Stimulated activated CD8-positive, alpha-beta memory T cell treated with anti-CD3 and anti-CD28 coated beads, Interleukin-7, amount 100 ng/mL, for 1 hour (primary cell): ENCODE measurements around the gene SLC17A7.
"Not testable (repeated sequence)": the region's sequence is repeated elsewhere in the genome, so short reads cannot be mapped to it uniquely, and the experiment has no call there.

ENCODE experiments used
- DNase-seq, 2 donors: peaks; one replicate each; pipeline ENCODE4 v3.0.0-alpha.2; 2020; ENCODE audit warnings: low read depth in 2 of 2

The SLC17A7 gene

DNA sequence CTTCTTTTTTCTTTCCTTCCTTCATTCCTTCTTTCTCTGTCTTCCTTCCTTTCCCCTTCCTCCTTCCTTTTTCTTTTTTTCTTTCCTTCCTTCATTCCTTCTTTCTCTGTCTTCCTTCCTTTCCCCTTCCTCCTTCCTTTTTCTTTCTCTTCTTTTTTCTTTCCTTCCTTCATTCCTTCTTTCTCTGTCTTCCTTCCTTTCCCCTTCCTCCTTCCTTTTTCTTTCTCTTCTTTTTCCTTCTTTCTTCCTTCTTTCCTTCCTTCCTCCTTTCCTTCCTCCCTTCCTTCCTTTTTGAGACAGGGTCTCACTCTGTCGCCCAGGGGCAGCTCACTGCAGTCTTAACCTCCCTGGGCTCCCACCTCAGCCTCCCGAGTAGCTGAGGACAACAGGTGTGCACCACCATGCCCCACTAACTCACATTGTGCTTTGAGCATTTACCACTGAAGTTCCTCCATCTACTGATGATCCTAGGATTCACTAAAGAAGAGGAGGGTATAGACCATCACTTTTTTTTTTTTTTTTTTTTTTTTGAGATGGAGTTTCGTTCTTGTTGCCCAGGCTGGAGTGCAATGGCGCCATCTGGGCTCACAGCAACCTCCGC lies 2.9 kb upstream of the SLC17A7 start:
- not testable (repeated sequence) for DNase-seq

DNA sequence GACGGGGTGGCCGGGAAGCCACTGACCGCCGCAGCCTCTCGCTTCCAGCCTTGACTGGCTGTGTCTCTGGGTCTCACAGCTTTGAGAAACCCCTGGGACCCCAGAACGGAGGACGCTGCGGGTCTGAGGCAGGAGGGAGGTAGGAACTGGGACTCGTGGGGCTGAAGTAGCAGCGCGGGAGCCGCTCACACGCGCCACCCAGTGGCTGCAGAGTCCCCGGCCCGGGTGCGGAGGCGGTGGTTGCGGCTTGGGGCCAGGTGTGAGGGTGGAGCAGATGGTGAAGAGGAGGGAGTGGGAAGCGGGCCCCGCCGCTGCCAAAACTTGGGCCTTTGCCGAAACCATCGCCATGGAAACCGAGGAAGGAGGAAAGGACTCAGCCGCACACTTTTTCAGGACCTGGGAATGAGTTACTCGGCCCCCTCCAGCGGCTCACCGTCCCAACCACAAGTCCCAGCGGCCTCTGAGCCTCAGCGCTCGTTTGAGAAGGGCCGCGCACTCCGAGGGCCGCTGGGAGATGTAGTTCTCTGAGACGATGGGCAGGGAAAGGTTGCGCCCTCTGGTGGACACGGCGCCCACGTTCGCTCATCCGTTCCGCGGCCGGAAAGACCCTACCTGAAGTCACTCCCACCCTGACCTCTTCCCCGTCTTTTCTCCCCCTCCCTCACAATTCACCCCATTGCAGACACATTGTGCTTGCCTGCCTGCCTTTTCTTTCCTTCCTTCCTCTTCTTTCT lies 2.2 kb upstream of the SLC17A7 start:
- DNase-seq = peak; percentile 84 to 87

DNA sequence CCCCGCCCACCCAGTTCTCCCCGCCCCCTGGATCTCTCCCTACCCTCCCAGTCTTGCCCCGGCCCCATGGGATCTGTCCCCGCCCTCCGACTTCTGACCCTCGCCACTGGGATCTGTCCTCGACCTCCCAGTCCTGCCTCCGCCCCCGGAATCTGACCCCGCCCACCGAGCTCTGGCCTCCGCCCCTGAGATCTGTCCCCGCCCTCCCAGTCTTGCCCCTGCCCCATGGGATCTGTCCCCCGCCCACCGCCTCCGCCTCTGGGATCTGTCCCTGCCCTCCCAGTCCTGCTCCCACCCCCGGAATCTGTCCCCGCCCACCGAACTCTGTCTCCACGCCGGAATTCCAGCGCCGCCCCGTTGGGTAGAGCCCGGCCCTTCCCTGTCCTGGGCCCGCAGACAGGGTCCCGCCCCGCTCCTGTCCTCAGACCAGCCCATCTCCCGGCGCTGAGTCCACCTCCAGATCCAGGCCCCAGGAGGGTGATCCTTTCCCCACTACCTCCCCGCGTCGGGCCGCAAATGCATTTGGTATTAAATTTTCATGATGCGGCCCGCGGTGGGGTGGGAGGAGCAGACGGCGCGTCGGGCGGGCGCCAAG lies 1.5 kb upstream of the SLC17A7 start:
- DNase-seq = no peak

DNA sequence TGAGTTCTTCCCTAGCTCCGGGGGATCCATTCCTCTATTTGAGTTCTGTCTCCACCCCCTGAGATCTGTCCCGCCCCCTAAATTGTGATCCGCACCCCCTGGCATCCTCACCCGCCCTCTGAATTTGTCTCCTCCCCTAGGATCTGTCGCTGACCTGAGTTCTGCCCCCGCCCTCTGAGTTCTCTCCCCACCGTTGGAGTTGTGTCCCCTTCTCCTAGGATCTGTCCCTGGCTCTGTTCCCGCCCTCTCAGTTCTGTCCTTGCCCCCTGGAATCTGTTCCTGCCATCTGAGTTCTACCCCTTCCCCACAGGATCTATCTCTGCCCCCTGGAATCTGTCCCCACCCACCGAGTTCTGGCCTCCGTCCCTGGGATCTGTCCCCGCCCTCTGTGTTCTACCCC lies 1.0 kb upstream of the SLC17A7 start:
- DNase-seq = no peak

DNA sequence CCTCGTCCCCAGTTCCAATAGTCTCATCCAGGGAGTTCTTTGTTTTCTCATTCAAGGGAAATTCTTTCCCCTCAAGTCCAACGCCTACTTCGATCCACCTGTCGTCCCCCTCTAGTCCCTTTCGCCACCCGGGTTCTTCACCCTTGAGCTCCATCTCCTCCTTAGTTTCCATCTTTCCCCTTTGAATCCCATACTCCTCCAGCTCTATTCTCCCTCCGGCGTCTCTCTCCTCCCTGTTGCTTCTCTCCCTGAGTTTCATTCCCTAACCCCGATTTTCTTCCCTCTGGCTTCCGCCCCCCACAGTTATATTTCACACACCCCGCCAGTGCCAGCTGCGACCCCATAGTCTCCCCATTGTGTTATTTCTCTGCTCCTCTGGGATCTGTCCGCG lies 628 bp upstream of the SLC17A7 start:
- no peak for DNase-seq

DNA sequence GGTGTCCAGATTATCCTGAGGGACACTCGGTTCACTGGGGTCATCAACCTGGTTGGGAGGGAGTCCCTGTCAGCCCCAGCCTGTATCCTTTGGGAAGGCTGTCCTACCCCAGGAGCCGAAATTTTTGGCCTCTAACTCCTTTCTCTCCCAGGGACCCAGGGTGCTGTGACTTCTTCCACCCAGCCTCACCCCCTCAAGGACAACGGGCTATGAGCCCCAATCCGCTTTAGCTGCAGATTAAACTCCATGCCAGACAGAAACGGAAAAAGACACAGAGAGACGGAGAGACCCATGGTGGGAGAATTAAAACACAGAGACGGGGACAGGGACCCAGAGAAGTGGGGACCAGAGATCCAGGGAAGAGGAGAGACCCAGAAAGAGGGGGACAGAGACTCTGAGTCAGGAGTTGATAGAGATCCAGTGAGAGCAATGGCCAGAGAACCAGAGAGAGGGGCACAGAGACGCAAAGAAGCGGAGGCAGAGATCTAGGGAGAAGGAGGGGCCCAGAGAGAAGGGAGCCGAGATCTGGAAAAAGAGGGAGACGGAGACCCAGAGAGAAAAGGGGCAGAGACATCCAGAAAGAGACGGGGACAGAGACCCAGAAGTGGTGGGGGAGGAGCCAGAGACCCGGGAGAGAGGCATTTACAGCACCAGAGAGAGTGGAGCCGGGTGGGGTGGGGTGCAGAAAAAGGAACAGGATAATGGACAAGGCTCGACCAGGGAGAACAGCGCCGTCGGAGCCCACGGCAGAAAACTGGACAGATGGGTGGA lies 703 bp downstream of the SLC17A7 start:
- DNase-seq = no peak

DNA sequence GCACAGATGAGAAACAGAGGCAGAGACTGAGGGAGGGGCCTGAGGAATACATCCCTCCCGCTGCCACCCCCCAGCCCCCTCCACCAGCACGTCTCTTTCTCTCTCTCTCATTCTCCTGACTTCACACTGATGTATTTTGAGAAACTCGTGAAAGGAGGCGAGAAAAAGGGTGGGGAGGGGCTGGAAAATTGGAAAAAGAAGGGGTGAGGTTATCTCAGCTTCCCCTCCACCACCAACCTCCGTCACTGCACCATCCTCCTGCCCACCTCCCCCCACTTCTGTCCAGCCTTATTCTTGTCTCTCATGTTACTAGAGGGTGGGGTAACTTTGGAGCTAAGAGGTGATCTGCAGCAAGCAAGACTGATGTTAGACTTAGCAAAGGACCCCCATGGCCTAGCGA lies 1.5 kb downstream of the SLC17A7 start:
- no peak for DNase-seq

DNA sequence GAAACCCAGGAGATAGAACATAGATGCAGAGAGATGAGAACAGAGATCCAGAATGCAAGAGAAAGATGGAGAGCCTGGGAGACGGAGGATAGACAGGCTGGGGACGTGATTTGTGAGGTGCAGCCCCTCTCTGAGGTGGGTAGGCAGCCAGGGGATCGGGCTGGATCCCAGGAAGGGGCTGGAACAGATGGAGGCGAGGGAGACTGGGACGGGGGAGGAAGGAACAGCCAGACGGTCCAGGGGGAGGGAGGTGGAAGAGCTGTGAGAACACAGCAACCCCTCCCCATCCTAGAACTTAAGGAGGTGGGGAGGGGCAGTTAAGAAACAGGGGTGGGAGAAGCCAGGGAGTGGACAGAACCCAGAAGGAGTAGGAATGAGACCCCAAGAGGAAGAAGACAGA lies 3.1 kb downstream of the SLC17A7 start:
- DNase-seq = no peak

DNA sequence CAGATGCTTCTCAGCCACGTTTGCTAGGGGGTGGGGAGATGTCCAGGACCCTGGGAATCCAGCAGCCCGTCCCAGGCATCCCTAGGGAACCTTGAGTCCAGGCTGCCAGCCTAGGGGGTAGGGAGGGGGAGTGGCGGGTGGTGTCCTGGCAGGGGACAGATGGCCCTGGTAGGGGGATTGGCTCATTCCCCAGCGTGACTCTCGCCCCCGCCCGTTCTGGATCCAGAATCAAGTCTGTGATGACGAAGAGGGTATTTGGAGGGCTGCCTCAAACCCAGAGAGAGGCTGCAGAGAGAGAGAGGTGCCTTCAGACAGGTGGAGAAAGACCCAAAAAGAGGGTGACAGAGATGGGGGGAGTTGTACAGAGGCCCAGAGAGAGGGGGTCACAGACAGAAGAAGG lies 4.1 kb downstream of the SLC17A7 start:
- DNase-seq = no peak

DNA sequence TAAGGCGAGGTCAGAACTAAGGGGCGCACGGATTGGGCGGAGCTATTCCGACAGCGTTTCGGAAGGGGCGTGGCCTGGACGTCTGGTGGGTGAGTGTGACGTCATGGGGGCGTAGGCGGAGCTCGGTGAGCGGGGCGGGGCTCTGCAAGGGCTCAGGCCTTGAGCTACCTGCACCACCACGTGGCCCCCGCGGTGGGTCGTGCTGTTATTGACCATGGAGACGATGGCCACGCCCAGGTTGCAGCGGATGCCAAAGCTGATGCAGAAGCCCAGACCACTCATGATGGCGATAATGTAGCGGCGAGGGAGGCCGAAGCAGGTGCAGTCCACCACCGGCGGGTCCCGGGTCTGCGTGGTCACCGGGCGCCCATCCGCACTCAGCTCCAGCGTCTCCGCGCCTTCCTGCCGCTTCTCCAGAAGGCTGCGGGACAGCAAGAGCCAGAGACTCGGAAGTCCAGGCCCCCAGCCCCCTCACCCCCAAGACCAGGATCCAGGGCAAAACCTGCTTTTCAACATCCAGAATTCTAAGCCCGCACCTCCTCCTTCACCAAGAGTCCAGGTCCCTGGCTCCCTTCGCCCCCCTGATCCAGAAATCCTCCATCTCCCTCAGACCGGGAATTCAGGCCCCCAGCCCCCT lies 4.8 kb downstream of the SLC17A7 start:
- no peak for DNase-seq

DNA sequence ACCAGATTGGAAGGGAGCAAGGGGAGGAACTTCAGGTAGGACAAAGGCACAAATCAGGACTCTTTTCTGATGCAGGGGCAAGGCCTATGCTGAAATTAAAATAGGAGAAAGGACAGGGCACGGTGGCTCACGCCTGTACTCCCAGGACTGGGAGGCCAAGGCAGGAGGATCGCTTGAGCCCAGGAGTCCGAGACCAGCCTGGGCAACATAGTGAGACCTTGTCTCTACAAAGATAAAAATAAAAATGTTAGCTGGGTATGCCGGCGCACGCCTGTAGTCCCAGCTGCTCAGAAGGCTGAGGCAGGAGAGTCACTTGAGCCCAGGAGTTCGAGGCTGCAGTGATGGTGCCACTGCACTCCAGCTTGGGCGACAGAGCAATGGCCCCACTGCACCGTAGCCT lies 5.7 kb downstream of the SLC17A7 start:
- no peak for DNase-seq

DNA sequence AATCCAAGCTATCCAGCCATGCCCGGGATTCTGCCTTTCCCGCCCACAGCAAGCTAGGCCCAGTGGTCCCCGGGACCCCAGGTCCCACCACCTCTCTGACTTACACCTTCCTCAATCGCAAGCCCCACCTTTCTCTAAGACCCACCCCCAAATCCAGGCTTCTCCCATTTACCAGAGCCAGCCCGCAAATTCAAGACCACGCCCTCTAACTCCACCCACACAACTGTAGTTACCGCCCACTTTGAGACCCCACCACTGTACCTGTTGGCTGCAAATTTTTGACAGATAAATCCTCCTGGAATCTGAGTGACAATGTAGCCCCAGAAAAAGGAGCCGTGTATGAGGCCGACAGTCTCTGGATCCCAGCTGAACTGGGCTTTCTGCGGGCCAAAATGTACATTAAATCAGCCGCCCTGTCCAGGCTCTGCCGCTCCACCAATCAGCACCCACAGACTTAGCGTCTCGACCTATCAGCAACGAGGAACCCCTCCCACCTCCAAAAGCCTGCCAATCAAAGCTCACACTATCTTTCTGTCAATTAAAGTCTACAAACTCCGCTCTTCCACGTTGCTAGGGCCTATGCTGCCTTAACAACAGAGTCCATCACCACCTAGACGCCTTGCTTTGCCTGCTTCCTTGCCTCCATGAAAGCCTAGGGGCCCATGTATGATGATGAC lies 6.3 kb downstream of the SLC17A7 start:
- DNase-seq = no peak

DNA sequence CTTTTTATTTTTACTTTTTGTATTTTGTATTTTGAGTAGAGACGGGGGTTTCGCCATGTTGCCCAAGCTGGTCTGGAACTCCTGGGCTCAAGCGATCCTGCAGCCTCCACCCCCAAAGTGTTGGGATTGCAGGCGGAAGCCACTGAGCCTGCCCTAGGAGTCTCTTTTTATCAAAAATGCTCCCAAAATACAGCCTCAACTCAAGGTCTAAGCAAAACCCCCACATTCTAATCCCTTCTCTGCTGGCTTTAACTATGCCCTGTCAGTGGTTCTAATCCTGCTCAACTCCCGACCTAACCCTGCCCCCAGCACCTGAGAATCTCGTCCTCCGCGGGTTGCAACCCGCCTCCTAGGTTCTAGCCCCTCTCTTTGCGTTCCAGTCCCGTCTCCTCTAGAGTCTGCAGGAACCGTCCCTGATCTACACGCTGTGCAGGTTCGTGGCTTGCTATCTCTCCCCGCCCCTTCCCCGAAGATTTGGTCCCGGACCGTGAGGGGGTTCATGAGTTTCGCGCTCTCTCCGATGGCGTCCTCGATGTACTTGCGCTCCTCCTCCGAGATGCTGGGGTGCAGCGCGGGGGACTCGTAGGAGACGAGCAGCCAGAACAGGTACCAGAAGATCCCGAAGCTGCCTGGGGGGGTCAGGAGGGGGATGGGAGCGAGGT lies 8.0 kb downstream of the SLC17A7 start:
- no peak for DNase-seq

DNA sequence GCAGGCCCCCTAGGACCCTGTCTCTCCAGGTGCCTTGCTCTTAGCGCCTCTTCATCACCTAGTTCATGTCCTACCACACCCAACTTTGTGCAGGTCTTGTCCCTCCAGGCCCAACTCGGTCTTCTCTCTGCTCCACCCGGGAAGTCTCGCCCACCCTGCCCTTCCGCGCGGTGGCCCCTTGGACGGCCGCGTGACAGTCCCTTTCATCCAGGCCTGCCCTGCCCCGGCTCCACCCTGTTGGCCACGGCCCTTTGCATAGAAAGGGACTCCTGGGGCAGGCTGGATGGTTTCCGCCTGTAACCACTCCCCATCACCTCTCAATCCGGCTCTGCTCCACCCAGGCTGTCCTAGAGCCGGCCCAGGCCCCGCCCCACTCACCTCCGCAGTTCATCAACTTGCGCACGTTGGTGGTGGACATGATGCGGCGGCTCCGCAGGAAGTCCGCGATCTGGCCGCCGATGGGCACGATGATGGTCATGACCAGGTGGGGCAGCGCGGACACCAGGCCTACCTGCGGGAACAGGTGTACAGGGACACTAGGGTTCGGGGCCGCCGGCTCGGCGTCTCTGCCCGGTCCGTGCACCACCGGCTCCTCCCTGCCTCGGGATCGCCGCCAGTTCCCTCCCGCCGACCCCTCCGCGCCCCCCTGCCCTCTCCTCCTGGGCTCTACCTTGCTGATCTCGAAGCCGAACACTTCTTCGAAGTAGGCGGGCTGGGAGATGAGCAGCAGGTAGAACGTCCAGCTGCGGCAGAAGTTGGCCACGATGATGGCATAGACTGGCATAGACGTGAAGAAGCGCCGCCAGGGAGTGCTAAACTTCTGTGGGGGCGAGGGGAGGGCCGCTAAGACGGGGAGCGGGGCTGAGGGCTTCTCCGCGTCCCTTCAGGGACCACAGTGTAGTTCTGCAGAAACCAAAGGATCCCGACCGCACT lies 8.9 kb downstream of the SLC17A7 start:
- DNase-seq = no peak

DNA sequence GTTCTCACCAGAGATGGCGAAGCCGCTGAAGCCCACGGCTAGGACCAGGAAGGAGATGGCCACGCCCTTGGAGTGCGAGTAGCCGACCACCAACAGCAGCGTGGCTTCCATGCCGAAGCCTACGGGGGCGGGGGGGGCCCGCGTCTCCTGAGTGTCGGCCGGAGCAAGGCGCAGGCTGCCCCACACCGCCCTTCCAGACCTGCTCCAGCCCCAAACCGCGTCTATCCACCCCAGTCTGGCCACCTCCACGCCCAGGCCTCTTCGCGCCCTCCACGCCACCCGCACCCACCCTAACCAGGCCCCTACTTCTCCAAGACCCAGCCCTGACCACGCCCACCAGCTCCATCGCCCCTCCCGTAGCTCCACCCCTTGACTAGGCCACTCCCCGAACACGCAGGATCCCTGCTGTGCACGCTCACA lies 10.0 kb downstream of the SLC17A7 start:
- DNase-seq = no peak

DNA sequence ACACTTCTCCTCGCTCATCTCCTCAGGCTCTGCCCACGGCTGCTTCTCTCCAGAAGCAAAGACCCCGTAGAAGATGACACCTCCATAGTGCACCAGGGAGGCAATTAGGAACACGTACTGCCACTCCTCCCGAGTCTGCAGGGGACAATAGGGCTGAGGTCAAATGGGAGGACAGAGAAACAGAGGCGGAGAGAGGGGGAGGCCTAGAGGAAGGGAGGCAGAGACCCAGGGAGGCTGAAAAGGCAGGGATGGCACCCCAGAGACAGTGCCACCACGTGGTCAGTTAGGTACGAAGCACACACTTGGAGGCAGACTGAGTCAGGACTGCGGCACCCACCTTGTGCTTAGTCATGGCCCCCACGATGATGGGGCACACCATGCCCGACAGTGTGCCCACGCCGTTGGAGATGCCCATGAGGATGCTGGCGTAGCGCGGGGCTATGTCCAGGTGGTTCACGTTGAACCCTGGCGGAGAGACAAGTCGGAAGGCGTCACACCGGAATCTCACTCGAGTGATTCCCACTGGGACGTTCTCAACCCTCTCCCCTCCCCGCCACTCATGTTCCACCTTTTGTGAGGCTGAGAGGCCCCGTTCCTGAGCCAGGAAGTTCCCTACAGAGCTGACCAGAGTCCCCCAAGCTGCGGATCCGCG lies 10.5 kb downstream of the SLC17A7 start:
- no peak for DNase-seq

DNA sequence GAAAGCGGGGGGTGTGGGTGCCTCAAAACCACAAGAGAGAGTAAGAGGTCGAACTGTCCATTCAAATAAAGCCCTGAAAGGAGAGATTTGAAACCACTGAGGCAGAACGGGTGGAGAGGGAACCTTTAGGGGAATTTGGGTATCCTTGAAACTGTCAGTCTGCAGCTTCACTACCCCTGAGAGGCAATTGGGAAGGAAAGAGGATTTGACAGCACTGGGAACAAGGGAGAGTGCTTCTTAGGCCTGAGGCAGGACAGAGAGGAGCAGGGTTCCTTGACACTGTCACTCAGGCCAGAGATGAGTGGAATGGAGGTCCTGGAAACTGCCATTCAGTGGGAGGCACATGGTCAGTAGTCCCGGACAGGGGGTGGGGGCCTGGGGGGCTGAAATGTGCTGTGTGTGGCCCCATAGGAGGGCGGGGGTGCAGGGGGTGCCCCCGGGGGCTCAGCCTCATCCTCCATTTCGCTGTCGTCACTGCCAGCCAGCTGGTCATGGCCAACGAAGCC lies 11.1 kb downstream of the SLC17A7 start:
- DNase-seq = no peak

DNA sequence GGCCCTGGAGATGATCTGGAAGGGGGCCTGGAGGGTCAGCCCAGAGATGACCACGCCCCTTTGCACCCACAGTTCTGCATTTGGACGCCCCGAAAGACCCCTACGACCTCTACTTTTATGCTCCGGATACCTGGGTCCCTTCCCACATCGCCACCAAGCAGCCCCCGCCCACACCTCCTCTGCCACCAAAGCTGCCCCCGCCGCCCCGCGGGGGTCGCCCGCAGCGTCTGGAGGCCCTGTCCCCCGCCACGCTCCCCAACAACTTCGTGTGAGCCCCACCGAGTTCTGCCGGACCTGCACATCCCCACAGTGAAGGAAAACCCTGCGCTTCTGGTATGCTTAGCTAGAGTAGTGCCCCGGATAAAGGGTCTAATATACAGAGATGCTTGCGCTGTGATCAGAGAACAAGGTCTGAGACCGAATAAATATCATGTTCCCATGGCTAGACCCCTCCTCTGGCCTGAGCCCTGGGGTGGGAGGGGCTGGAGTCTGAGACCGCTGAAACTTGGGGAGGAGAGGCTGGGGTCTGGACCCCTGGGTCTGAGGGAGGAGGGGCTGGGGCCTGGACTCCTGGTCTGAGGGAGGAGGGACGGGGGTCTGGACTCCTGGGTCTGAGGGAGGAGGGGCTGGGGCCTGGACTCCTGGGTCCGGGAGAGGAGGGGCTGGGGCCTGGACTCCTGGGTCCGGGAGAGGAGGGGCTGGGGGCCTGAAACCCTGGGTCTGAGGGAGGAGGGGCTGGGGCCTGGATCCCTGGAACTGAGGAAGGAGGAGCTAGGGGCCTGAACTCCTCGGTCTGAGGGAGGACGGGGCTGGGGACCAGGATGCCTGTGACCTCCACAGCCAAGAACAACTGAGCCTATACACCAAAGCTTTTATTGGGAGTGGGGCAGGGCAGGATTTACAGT lies 12.5 kb downstream of the SLC17A7 start:
- DNase-seq = no peak
